Activated CD8-positive, alpha-beta memory T cell treated with anti-CD3 and anti-CD28 coated beads for 48 hours (primary cell): Measurements from ENCODE around the gene CNR1.

Experiments
- DNase-seq, 3 experiments: peaks; one replicate each; pipeline ENCODE4 v3.0.0-alpha.2; 2020; ENCODE audit warnings: low read depth in 2 of 3, low spot score in 2 of 3

CNR1 gene

GRCh38 chr6:88144637-88145297 is 21.4 kb downstream of the CNR1 start:
- no peak for DNase-seq

GRCh38 chr6:88143421-88144157 is 22.6 kb downstream of the CNR1 start:
- no peak for DNase-seq

DNA sequence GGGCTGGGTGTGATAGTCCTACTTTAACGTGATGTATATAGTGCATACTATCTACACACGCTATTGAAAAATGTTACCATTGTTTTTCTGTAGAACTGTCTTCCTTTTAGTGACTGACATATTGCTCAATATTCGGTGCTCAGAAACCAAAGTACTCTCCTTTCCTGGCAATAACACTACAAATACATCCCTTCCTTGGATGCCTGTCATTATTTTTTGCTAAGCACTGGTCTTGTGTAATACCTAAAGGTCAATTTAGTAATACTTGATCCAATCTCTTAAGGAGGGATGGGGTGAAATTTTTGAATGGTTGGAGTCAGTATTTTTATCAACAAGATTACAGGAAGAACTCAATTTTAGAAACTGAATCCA is 23.9 kb downstream of the CNR1 start:
- DNase-seq, result no peak

DNA sequence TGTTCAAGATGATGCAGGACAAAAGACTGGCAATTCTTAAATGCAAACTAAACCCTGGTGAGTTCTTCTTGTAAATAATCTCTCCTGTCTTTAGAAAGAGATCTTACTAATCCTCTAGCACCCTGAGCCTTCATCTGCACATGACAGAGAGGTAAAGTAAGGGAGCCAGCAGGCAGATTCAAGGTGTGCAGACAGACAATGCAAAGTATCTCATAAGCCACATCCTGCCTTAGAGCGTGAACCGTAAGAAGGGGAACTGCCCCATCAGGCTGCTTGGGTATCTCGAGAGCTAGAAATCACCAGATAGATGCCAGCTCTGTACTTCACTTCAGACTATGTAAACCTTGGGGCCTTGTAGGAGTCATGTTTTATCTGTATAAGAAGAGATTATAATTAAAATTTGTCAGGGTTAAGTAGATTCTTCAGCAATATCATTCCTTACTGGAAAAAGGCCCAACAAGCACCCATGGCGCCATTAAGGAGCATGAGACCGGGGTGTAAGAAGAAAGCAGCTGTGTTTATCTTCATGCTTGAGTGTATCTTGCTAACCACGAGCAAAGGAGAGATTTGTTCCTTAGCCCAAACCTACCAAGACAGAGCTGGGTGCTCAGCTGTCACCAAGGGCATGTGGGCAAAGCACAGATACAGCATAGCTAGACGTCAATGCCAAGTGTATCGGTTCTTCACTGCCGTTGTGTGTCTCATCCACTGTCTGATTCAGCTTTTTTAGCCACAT is 24.4 kb downstream of the CNR1 start:
- DNase-seq, result no peak

- no peak for DNase-seq
Measured at GRCh38 chr6:88137915-88138314, 28.2 kb downstream of the CNR1 start.

GRCh38 chr6:88135578-88136114 is 30.5 kb downstream of the CNR1 start:
- DNase-seq, result no peak

DNA sequence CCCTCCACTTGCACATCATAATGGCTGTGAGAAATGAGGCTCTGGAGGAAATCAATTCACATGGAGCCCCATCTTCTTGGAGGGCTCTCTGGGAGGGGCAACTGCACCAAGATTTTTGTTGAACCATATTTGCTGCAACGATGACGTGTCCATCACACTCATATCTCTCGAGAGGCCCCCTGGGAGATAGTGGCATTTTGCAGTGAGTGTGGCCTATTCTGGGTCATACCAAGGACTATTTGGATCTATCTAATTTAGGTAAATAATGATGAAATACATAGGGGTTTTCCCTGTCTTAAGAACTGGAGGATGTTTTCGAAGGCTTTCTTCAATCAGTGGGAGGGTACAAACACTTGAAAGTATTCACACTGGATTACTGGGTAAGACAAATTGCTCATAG is 31.6 kb downstream of the CNR1 start:
- no peak for DNase-seq

DNA sequence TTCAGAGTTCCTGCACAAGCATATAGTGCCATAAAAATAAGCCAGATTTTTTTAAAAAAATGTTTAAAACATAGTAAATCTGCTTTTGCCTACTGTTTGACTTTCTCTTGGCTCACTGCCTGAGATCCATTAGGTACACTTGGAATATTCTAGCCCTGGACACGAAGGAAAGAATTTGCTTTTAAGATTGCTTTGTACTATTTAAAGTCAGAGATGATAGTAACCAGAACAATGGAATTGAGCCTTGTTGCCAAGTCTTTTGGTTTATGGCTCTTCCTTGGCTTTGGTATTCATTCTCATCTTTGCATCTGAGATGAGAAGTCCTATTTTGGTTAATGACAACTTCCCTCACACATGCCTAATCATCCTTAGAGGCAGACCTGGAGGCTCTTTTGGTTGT is 32.4 kb downstream of the CNR1 start:
- DNase-seq, result no peak

DNA sequence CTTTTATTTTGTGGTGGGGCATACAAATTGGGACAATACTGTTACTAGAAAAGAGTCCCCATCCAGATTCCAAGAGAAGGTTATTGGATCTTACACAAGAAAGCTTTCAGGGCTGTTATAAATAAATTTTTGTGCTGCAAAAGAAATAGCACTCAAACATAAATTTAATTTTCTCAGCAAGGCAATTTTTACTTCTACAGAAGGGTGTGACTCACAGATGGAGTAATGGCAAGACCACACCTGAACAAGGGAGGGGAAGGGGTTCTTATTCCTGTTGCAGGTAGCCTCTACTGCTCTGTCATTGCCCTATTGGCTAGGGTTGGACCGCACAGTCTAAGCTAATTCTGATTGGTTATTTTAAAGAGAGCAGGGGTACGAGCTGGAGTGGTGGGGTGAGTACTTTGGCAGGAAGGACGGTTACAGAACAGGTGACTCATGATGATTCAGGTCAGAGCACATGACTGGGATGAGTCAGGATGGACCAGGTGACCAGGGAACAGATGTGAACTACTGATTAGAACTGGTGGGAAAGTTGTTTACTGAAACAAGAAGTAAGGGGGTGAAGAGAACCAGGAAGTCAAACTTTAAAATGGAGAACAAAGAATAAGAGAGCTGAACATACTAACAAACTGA is 41.1 kb downstream of the CNR1 start:
- no peak for DNase-seq

DNA sequence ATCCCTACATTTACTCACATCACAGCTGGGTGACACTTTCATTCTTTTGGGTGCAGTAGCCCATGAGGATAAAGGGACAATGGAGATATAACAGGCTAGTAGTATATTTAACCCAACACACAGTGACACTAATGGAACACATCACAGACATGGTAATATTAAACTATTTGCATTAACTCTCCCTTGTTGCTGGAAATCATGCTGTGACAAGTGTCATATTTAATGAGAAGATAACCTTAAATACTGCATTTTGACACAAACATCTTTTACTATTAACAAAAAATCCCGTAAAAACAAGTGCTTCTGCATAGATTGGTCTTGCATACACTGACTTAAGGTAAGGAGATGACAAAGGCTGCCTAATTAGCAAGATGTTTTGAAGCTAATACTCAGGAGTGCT is 45.5 kb downstream of the CNR1 start:
- DNase-seq, result no peak

DNA sequence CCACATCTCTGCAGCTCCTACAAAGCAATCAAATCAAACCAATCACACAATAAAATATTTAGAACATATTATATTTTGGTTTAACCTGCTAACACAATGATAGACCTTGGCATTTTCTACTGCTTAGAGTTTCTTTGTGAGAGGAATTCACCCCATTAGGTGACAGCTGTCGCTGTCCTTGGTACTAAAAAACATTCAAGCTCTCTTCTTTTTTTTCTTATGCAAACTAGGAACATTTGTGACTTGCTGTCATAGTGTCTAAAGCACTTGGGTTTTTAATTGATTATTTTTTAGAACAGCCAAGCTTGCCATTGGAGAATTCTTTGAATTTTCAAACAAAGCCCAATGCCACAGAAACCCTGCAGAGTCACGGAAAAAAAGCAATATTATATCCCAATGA is 46.4 kb downstream of the CNR1 start:
- DNase-seq, result no peak

DNA sequence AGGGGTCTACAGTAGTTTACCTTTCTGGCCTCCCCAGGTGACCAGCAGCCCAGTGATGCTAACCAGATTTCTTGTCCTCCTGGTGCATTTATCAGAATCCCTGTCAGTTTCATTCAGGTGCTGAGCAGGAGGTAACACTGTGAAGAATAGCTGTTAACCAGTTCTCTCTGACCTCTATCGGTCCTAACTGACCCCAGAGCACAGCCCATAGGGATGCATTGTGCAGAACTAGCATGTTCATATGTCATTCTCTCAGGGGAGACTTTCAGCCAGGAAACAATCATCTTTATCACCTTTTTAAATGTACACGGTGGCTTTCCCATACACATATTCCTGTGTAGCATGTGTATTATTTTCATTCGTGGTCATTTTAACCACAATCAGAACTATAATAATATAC is 49.9 kb downstream of the CNR1 start:
- no peak for DNase-seq

DNA sequence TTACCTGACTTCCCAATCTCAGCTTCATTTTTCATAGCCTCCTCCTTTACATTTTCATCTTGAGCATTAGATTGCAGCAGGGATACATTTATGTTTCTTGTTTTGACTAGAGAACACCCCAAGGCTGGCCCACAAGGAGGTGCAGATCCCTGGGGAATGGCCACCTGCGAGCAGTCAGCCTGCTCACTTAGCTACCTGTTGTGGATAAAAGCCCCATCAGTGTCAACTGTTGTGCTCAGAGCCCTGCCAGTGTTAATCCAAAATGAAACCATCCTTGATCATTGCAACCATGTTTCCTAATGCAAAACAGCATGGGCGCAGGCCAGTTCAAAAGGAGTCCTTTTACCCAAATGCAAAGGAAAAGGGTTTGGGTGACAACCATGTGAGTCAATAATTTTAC is 50.8 kb downstream of the CNR1 start:
- DNase-seq, result no peak

DNA sequence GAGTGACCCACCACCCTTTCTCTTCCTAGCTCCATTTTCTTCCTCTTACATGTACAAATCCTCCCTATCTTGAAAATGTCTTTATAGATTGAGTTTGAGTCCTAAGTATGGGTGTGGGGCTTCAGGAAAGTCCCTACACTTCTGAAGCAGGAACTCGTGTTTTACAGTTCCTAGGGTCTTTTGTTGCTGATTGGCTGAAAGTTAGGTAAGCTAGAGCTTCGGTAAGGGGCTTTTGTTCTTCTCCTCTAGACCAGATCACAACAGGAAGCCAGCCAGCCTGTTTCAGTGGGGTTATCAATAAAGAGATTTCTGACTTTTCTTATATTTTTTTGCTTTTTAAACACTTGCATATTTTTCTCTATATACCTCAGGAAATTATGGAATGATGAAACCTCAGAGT is 51.3 kb downstream of the CNR1 start:
- no peak for DNase-seq

DNA sequence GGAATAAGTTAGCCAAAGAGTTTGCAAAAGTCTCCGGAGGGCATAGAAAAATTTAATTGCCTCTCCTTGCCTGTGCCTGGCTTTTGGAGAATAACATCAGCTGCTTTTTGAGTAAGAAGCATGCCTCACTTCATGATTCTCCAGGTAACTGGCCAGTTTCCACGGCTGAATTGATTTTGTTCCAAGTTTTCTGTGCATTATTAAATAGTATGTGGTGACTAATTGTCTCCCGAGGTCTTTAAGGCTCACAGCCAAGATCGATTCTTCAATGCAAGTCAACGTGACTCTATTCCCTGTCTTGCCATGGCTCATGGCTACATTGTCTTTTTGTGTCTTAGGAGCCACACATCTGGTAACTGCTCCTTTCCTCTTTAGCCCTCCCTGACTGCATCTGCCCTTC is 54.2 kb downstream of the CNR1 start:
- no peak for DNase-seq

GRCh38 chr6:88107241-88107640 is 58.9 kb downstream of the CNR1 start:
- no peak for DNase-seq

DNA sequence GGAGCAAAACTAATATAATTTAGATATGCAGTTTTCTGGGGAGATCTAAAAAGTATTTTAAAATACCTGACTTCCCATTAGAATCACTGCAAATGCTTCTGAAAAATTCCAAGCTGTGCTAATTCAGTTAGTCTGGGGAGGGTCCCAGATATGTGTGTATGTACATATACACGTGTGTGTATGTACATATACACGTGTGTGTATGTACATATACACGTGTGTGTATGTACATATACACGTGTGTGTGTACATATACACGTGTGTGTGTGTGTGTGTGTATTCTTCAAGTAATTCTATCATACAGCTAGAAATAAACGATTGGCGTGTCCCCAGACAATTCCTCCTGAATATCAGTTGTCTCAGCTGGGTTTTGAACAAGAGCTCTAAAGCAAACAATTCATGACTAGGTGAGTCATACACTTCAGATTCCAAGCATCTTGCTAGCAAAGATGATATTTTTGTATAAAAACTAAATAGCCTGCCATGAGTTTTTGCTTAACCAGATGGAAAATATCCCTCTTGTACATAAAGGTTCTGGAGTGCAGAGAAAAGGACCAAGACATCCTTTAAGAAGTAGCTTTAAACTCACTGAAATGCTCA is 60.3 kb downstream of the CNR1 start:
- no peak for DNase-seq
